HG02840 (cell line): ENCODE measurements around the gene NOMO2.
"Not testable (repeated sequence)": the region's sequence is repeated elsewhere in the genome, so short reads cannot be mapped to it uniquely, and the experiment has no call there.

Experiments used
- ATAC-seq: cut with Tn5 transposase; IDR thresholded peaks from one replicate; pipeline ENCODE4 v1.9.1; 2021; ENCODE audit warnings: mild to moderate bottlenecking, moderate library complexity, moderate number of reproducible peaks; ENCODE audit not compliant: unreplicated experiment, low FRiP score

Gene NOMO2

DNA sequence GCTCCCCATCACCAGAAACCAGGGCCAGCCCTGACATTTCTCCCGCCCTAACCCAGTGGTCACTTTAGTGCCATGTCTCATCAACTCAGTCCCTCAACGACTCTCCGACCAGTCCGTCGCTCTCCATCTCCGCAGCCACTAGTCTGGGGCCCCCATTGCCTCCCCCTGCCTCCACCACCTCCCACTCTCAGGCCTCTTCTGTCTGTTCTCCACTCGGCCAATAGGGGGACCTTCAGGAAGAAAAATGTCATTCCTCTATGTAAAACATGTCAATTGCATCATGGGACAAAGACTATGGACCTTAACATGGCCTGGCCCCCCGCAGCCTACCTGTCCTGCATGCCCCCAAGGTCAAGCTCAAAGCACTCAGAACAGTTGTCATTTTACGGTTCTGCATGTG lies 39.3 kb downstream of the NOMO2 start:
- ATAC-seq, result not testable (repeated sequence)

DNA sequence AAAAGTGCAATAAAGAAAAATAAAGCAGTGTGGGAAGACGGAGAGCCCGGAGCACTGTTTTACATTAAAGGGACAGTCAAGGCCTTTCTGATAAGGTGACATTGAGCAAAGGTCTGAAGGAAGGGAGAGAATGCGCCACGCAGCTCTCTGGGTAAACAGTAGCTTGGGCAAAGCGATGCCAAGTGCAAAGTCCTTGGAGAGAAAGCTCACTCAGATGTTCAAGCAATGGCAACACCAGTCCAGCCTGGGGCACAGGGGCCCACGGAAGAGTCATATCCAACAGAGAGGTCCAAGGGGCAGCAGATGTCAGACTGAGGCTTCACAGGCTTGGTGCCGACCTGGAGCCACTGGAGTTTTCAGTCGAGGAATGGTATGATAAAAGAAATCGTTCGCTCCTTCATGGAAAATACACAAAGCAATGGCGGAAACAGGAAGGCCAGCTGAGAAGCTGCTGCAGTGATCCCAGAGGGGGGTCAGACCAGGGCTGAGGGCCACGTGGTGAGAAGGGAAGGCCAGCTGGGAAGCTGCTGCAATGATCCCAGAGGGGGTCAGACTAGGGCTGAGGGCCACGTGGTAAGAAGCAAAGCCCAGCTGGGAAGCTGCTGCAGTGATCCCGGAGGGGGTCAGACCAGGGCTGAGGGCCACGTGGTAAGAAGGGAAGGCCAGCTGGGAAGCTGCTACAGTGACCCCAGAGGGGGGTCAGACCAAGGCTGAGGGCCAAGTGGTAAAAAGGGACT lies 40.3 kb downstream of the NOMO2 start:
- ATAC-seq, result not testable (repeated sequence)

DNA sequence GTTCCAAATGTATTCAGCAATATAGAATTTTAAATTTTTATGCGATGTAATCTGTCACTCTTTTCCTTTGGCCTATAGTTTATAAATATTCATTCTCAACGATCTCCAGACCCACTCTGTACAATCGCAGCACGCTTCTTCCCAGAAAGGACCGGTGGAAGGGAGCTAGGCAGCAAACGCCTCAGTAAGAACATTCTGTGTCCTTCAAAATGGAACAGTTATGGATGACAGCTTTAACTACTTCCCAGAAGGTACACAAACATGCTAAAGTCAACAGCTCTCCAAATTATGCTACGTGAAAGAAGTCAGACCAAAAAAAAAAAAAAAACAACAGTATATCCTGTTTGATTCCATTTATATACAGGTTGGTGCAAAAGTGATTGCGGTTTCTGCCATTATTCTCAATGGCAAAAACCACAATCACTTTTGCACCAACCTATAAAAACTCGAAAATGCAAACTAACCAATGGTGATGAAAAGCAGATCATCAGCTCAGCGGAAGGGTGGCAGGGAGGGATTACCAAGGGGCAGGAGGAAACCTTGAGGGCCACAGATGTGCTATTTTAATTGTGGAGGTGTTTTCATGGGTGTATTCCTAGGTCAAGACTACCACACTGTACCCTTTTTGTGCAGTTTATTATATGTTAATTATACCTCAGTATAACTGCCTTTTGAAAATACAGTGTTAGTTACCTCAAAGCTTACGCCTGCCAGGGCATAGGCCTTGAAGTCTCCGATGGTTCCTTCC lies 43.2 kb downstream of the NOMO2 start:
- not testable (repeated sequence) for ATAC-seq

DNA sequence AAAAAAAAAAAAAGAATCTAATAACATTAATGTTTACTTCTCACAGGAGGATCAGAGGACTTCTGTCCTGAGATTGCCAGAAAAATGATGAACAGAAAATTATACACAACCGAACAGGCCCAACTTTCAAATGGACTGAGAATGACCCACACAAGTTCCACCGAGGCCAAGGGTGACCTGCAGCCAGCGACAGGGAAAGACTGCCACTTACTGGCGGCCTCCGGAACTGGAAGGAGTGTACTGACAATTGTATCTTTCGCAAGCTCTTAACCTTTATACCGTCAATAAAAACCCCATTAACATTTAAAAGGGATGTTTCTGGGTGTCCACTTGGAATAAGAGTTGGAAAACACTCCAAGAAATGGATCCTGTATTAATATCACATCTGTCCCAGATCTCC lies 63.5 kb downstream of the NOMO2 start:
- not testable (repeated sequence) for ATAC-seq

GRCh38 chr16:18497032-18497431 lies 64.9 kb downstream of the NOMO2 start:
- not testable (repeated sequence) for ATAC-seq

- not testable (repeated sequence) for ATAC-seq
These were observed 69.6 kb downstream of the NOMO2 start for GRCh38 chr16:18492118-18492897.

DNA sequence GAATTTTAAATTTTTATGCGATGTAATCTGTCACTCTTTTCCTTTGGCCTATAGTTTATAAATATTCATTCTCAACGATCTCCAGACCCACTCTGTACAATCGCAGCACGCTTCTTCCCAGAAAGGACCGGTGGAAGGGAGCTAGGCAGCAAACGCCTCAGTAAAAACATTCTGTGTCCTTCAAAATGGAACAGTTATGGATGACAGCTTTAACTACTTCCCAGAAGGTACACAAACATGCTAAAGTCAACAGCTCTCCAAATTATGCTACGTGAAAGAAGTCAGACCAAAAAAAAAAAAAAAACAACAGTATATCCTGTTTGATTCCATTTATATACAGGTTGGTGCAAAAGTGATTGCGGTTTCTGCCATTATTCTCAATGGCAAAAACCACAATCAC lies 125.9 kb downstream of the NOMO2 start:
- not testable (repeated sequence) for ATAC-seq

GRCh38 chr16:18415827-18416226 lies 146.1 kb downstream of the NOMO2 start:
- not testable (repeated sequence) for ATAC-seq

DNA sequence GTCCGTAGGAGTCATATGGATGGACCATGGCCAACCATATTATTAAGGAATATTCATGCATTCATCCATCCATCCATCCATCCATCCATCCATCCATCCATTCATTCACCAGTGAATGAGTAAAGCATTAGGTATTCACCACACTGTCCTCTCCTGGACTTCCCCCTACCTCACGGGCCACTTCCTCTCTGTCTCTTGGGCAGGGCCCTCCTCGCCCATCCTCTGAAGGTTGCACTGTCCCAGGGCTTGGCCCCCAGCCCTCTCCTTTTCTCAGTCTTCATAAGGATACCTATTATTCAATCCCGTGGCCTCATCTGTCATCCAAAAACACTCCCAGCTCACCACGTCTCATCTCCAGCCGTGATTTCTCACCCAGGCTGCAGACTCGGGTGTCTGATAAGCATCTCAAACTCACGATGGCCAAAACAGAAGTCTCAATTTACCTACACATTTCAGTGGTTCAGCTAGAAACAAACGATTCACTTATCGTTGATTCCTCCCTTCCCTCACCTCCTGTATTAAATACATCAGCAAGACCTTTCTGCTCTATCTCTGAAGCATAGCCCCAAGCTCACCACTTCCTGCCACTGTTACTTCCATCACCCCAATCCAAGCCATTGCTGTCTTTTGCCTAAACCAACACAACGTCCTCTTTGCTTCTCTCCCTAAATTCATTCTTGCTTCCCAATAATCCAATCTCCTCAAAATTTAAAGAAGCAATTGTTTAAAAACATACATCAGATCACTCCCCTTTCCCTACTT lies 152.2 kb downstream of the NOMO2 start:
- not testable (repeated sequence) for ATAC-seq

DNA sequence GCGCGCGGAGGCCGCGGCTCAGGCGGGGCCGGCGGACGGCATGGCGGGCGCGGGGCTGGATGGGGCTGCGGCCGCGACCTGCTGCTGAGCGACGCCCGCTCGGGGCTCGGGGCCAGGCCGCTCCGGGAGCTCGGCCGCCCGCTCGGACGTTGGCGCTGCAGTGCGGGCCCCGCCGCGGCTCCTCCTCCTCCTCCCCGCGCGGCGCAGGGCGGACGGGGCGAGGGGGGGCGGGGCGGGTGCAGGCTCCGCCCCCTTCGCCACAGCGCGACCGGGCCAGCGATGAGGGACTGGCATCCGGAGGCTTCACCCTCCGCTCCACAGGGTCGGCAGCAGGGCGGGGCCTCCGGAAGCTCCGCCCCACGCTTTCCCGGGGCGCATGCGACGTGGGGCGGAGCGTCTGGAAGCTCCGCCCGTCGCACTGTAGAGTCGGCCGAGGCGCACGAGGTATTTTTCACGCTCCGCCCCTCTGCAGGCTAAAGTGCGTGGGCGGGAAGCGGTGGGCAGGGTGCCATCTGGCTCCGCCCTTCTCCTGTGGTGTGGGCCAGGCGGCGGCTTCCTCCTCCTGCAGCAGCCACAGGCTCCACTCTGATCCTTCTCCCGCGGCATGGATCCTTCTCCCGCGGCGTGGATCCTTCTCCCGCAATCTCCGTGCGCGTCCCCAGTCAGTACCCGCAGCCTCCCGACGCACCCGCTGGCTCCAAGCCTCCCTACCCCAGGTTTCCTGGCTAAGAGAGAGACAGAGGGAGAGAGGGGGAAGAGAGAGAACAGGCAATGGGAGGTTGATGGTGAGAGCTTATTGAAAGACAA lies 159.8 kb downstream of the NOMO2 start:
- not testable (repeated sequence) for ATAC-seq

GRCh38 chr16:18401159-18401558 lies 160.7 kb downstream of the NOMO2 start:
- ATAC-seq, result not testable (repeated sequence)

DNA sequence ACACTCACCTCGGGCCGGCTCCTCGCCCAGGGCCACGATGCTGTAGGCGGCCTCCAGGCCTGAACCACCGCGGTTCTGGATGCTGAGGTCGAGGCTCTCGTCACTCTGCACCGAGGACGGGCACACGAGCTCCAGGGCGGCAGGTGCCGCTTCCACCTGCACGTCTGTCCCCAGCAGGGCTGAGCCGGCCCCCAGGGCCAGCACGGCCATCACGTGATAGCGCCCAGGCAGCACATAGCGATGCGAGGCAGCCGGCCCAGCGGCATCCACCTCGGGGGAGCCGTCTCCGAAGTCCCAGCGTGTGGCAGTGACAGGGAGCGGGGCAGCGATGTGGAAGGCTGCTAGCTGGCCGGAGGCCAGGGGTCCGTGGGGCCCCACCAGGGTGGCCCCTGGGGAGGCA lies 167.5 kb downstream of the NOMO2 start:
- ATAC-seq, result not testable (repeated sequence)

- ATAC-seq, result not testable (repeated sequence)
These were observed 174.1 kb downstream of the NOMO2 start for GRCh38 chr16:18387767-18388166.

DNA sequence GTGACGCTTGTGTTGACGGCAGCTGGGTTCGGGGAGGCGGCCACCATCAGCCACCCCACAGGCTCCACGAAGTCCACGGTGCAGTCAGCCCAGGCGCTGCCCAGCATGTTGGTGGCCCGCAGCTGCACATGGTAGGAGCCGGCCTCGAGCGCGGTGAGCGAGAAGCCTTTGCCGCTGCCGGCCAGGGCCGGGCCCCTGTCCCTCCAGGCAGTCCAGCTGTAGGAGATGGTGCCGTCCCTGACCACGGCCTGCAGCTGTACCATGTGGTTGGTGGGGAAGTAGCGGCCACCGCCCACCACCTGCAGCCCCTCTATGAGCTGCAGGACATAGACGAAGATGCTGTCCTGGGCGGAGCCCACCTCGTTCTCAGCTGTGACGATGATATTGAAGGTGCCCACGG lies 175.4 kb downstream of the NOMO2 start:
- not testable (repeated sequence) for ATAC-seq

- ATAC-seq, result not testable (repeated sequence)
These were observed 176.6 kb downstream of the NOMO2 start for GRCh38 chr16:18385285-18385684.

GRCh38 chr16:18384869-18385268 lies 177.0 kb downstream of the NOMO2 start:
- ATAC-seq, result not testable (repeated sequence)

DNA sequence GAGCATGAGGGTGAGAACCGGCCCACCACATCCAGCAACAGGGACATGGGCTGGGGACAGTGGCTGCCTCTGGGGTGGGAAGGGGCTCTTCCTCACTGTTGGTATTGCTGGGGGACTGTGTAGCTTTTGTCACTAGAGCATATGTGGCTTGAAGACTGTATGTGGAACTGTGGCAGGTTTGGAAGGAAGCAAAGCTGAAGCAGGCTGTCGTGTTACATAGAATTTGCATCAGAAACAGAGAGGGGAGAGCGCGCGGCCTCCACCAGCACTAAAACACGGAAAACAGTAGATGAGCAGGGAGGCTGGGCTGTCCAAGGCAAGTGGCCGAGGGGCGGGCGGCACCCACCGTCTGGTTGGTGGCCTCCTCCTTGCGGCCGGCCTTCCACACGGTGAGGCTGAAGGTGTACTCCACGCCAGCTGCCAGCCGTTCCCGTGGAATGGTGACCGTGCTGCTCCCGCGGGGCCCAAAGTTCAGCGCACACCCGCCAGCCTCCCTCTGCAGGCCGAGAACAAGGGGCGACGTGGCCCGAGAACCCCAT lies 177.7 kb downstream of the NOMO2 start:
- ATAC-seq, result not testable (repeated sequence)

- not testable (repeated sequence) for ATAC-seq
These were observed 179.2 kb downstream of the NOMO2 start for GRCh38 chr16:18382696-18383095.
